Measurements from ENCODE around the gene XPO6.
"Not testable (repeated sequence)": the region's sequence is repeated elsewhere in the genome, so short reads cannot be mapped to it uniquely, and the experiment has no call there.

Gene XPO6

GRCh38 chr16:28126684-28127620 is 84.8 kb downstream of the XPO6 start:
- TF ChIP-seq Cebpa-rat (IDR thresholded peaks at IDR 0.05) = no peak
- peaks cover 100% of the 10 kb centered on the region for H3K36me3 ChIP-seq

GRCh38 chr16:28125592-28125991 is 86.2 kb downstream of the XPO6 start:
- H3K27me3 ChIP-seq = no peaks in the 10 kb centered on the region
- H3K9ac ChIP-seq = no peak overlapping the region
- H3K4me3 ChIP-seq = no peak overlapping the region
- no peak overlapping the region for H3K27ac ChIP-seq
- H3K4me1 ChIP-seq = no peaks in the 10 kb centered on the region
- no peak for TF ChIP-seq Cebpa-rat (IDR thresholded peaks at IDR 0.05)
- H3K36me3 ChIP-seq = peaks cover 100% of the 10 kb centered on the region
- H3K4me2 ChIP-seq = no peak overlapping the region
- H3K9me3 ChIP-seq = no peaks in the 10 kb centered on the region
- H4K20me1 ChIP-seq = peaks cover 33% of the 10 kb centered on the region

More at GRCh38 chr16:28126684-28127620, 84.8 kb downstream of the XPO6 start:
- no peaks in the 10 kb centered on the region for H3K27me3 ChIP-seq
- H3K27ac ChIP-seq = no peak overlapping the region
- H3K4me3 ChIP-seq = no peak overlapping the region
- H3K4me2 ChIP-seq = no peak overlapping the region
- peaks cover 42% of the 10 kb centered on the region for H4K20me1 ChIP-seq
- H3K4me1 ChIP-seq = no peaks in the 10 kb centered on the region
- H3K9ac ChIP-seq = no peak overlapping the region
- no peaks in the 10 kb centered on the region for H3K9me3 ChIP-seq

GRCh38 chr16:28121527-28121926 is 90.2 kb downstream of the XPO6 start:
- no peaks in the 10 kb centered on the region for H3K9me3 ChIP-seq
- H4K20me1 ChIP-seq = peaks cover 12% of the 10 kb centered on the region; the same call in 1 of the 2 replicates
- peaks cover 98% of the 10 kb centered on the region for H3K36me3 ChIP-seq
- no peak overlapping the region for H3K9ac ChIP-seq
- H3K4me3 ChIP-seq = no peak overlapping the region
- no peak overlapping the region for H3K27ac ChIP-seq
- TF ChIP-seq Cebpa-rat (IDR thresholded peaks at IDR 0.05) = no peak
- H3K4me1 ChIP-seq = no peaks in the 10 kb centered on the region
- no peaks in the 10 kb centered on the region for H3K27me3 ChIP-seq
- H3K4me2 ChIP-seq = no peak overlapping the region

- Histone ChIP-seq H3K9ac (no peak overlapping the region), H3K9me3 (no peaks in the 10 kb centered on the region), H3K27me3 (no peaks in the 10 kb centered on the region), H4K20me1 (peaks cover 12% of the 10 kb centered on the region; the same call in 1 of the 2 replicates), H3K4me1 (no peaks in the 10 kb centered on the region), H3K4me2 (no peak overlapping the region), H3K4me3 (no peak overlapping the region), H3K27ac (no peak overlapping the region), H3K36me3 (peaks cover 98% of the 10 kb centered on the region)
- TF ChIP-seq Cebpa-rat (IDR thresholded peaks at IDR 0.05) = no peak
Measured at GRCh38 chr16:28120754-28121153, 91.0 kb downstream of the XPO6 start.

GRCh38 chr16:28118637-28119036 is 93.1 kb downstream of the XPO6 start:
- Histone ChIP-seq H3K36me3 (peaks cover 95% of the 10 kb centered on the region), H3K9ac (no peak overlapping the region), H3K4me1 (no peaks in the 10 kb centered on the region), H3K4me3 (no peak overlapping the region), H3K27ac (no peak overlapping the region), H3K9me3 (no peaks in the 10 kb centered on the region), H3K4me2 (no peak overlapping the region), H4K20me1 (0 out of 2 replicates have a peak, but pooled peaks cover 4% of the 10 kb centered on the region), H3K27me3 (no peaks in the 10 kb centered on the region)
- TF ChIP-seq Cebpa-rat (IDR thresholded peaks at IDR 0.05) = no peak

- no peaks in the 10 kb centered on the region for H3K4me1 ChIP-seq
- no peak overlapping the region for H3K4me2 ChIP-seq
- H4K20me1 ChIP-seq = no peaks in the 10 kb centered on the region
- H3K9ac ChIP-seq = no peak overlapping the region
- H3K4me3 ChIP-seq = no peak overlapping the region
- no peak for TF ChIP-seq Cebpa-rat (IDR thresholded peaks at IDR 0.05)
- H3K27me3 ChIP-seq = no peaks in the 10 kb centered on the region
- H3K27ac ChIP-seq = no peak overlapping the region
- peaks cover 95% of the 10 kb centered on the region for H3K36me3 ChIP-seq
- H3K9me3 ChIP-seq = no peaks in the 10 kb centered on the region
Measured at GRCh38 chr16:28117168-28117565, 94.6 kb downstream of the XPO6 start.

- not testable (repeated sequence) for H3K27ac ChIP-seq
Measured at GRCh38 chr16:28115866-28116265, 95.9 kb downstream of the XPO6 start.

GRCh38 chr16:28112908-28113307 is 98.9 kb downstream of the XPO6 start:
- peaks cover 94% of the 10 kb centered on the region for H3K36me3 ChIP-seq
- H3K27me3 ChIP-seq = no peaks in the 10 kb centered on the region
- no peak overlapping the region for H3K27ac ChIP-seq
- H3K9me3 ChIP-seq = no peaks in the 10 kb centered on the region
- peaks cover 25% of the 10 kb centered on the region for H4K20me1 ChIP-seq
- no peaks in the 10 kb centered on the region for H3K4me1 ChIP-seq
- H3K4me3 ChIP-seq = no peak overlapping the region
- no peak overlapping the region for H3K9ac ChIP-seq
- no peak for TF ChIP-seq Cebpa-rat (IDR thresholded peaks at IDR 0.05)
- no peak overlapping the region for H3K4me2 ChIP-seq

More at GRCh38 chr16:28115866-28116265, 95.9 kb downstream of the XPO6 start:
- not testable (repeated sequence) for H3K9me3 ChIP-seq, H3K4me3 ChIP-seq, H3K4me2 ChIP-seq, H3K27me3 ChIP-seq, H3K4me1 ChIP-seq, H4K20me1 ChIP-seq, H3K9ac ChIP-seq
- peaks cover 92% of the 10 kb centered on the region for H3K36me3 ChIP-seq

- peaks cover 94% of the 10 kb centered on the region for H3K36me3 ChIP-seq
Measured at GRCh38 chr16:28110977-28111376, 100.8 kb downstream of the XPO6 start.

GRCh38 chr16:28110479-28110878 is 101.3 kb downstream of the XPO6 start:
- peaks cover 94% of the 10 kb centered on the region for H3K36me3 ChIP-seq
- H3K4me2 ChIP-seq = no peak overlapping the region
- no peak overlapping the region for H3K27ac ChIP-seq
- TF ChIP-seq Cebpa-rat (IDR thresholded peaks at IDR 0.05) = no peak
- no peaks in the 10 kb centered on the region for H3K9me3 ChIP-seq
- no peak overlapping the region for H3K9ac ChIP-seq
- no peaks in the 10 kb centered on the region for H3K27me3 ChIP-seq
- peaks cover 26% of the 10 kb centered on the region for H4K20me1 ChIP-seq
- H3K4me3 ChIP-seq = no peak overlapping the region
- H3K4me1 ChIP-seq = no peaks in the 10 kb centered on the region

More at GRCh38 chr16:28110977-28111376, 100.8 kb downstream of the XPO6 start:
- no peak overlapping the region for H3K4me2 ChIP-seq
- no peaks in the 10 kb centered on the region for H3K4me1 ChIP-seq
- H3K9me3 ChIP-seq = no peaks in the 10 kb centered on the region
- no peak overlapping the region for H3K4me3 ChIP-seq
- peaks cover 26% of the 10 kb centered on the region for H4K20me1 ChIP-seq
- no peak overlapping the region for H3K9ac ChIP-seq
- H3K27ac ChIP-seq = no peak overlapping the region
- H3K27me3 ChIP-seq = no peaks in the 10 kb centered on the region
- no peak for TF ChIP-seq Cebpa-rat (IDR thresholded peaks at IDR 0.05)

Data from BLaER1 (cell line).